Measurements from ENCODE around the gene IL17C.

DNA sequence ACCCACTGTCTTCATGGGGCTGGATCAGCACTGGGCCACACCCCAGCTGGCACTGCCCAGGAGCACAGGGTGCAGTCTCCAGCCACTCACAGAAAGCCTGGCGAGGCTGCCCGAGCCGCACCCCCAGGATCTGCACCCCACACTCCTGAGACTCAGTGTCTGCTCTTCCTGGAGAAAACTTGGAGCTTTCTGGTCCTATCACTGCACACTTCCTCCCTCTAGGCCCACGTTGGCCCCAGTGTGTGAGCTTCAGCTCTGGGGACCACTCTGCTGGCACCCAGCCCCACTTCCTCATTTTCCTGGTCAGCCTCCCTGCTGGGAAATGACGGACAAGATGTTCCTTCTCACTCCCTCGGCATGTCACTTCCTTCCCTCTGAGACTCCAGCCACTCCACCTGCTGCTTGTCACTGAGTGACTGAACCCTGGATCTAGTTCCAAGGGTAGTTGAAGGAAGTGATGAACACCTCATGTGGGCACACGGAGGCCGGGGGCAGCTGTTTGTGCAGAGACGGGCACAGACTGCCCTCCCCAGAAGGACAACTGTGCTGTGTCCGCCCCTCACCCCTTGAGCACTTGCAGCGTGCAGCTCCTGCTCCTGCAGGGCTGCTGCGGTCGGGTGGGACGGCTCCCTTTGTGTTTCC is 39.2 kb upstream of the IL17C start:
- TF ChIP-seq, protein P1, sequence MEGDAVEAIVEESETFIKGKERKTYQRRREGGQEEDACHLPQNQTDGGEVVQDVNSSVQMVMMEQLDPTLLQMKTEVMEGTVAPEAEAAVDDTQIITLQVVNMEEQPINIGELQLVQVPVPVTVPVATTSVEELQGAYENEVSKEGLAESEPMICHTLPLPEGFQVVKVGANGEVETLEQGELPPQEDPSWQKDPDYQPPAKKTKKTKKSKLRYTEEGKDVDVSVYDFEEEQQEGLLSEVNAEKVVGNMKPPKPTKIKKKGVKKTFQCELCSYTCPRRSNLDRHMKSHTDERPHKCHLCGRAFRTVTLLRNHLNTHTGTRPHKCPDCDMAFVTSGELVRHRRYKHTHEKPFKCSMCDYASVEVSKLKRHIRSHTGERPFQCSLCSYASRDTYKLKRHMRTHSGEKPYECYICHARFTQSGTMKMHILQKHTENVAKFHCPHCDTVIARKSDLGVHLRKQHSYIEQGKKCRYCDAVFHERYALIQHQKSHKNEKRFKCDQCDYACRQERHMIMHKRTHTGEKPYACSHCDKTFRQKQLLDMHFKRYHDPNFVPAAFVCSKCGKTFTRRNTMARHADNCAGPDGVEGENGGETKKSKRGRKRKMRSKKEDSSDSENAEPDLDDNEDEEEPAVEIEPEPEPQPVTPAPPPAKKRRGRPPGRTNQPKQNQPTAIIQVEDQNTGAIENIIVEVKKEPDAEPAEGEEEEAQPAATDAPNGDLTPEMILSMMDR (IDR thresholded peaks at IDR 0.05) = no peak
- no peak for TF ChIP-seq EP300 (IDR thresholded peaks at IDR 0.05)

All from ovary (tissue), 3 donors.